IPS-NIHi7 (cell line): ENCODE data around the gene ASB3.
A peak's percentile ranks its signal among the peaks of the same experiment; 100 is the strongest.
"Not testable (repeated sequence)": the region's sequence is repeated elsewhere in the genome, so short reads cannot be mapped to it uniquely, and the experiment has no call there.

ENCODE experiments used
- DNase-seq: peaks from one replicate; pipeline ENCODE4 v3.0.0; 2012; ENCODE audit warnings: mixed read lengths; ENCODE audit errors: extremely low spot score

ASB3 gene, protein sequence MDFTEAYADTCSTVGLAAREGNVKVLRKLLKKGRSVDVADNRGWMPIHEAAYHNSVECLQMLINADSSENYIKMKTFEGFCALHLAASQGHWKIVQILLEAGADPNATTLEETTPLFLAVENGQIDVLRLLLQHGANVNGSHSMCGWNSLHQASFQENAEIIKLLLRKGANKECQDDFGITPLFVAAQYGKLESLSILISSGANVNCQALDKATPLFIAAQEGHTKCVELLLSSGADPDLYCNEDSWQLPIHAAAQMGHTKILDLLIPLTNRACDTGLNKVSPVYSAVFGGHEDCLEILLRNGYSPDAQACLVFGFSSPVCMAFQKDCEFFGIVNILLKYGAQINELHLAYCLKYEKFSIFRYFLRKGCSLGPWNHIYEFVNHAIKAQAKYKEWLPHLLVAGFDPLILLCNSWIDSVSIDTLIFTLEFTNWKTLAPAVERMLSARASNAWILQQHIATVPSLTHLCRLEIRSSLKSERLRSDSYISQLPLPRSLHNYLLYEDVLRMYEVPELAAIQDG

DNA sequence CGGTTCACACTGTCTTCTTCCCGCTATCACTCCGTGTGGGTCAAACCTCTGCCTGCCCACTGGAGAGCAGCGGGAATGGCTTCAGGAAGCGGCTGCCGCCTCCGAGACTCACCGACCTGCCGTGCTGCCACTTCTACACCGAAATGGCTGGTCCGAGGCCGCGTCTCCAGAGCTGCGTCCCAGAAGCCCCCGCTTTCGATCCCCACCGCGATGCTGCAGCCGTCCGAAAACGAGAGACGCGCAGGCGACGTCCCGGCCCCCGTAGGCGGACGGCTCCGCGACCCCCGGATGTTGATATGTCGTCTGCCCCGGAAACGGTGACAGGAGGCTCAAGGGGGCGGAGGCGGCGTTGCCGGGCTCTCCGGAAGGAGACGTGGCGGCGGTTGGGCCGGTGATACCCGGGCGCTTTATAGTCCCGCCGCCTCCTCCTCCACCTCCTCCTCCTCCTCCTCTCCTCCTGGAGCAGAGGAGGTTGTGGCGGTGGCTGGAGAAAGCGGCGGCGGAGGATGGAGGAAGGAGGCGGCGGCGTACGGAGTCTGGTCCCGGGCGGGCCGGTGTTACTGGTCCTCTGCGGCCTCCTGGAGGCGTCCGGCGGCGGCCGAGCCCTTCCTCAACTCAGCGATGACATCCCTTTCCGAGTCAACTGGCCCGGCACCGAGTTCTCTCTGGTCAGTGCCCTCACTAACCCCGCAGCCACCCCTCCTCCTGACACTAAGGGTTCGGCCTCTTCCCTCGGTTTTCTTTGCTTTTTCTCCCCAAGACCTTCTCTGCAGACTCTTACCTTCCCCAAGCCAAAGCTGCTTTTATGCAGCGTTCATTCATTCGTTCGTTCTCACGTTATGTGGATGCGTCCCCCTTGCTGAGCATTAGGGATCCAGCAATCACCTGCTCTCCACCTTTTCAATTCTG, at the start of gene ASB3, which contains the start of gene ERLEC1:
Gene ASB3 (minus strand): TSS at position 249 of the 909 bp plus-strand sequence. CDS start 21,381 bp downstream, outside the sequence.
Gene ERLEC1 (plus strand): TSS at position 340 of the 909 bp plus-strand sequence. CDS start 167 bp downstream, at position 507.
- peak; percentile 94 for DNase-seq

DNA sequence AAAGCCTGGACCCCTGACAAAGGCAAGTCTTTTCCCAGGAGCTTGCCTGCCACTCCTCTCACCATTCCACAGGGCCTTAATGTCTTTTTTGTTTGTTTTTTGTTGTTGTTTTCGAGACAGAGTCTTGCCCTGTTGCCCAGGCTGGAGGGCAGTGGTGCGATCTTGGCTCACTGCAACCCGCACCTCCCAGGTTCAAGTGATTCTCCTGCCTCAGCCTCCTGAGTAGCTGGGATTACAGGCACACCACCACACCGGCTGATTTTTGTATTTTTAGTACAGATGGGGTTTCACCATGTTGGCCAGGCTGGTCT, 43.2 kb upstream of the ASB3 start:
- DNase-seq, result not testable (repeated sequence)

DNA sequence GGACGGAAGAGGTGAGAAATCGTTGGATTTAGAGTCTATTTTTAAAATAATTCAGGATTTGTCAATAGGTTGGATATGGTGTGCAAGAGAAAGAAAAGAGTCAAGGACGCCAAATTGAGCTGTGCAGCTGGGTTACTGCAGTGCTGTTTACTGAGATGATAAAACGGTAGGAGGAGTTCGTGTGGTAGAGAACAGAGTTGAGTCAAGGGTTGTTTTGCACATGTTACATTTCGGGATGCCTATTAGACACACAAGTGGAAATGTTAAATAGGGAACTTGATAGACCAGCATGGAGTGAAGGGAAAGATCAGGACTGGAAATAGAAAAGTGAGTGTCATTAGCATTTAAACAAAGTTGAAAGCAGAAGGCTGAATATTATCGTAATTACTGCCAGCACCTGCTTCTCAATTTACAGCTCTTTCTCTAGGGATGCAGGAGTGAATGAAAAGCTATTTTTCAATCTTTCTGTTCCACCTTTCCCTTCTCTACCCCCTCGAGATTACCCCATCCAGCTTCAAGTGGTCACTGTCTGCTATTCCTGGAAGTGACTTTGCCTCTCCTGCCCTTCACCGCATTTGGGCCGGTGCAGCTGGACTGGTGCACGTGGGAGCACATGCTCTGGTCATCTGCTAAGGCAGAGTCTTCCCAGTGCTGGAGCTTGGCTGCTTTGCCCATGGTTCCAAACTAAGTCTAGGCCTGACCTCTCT, 42.7 kb upstream of the ASB3 start:
- DNase-seq, result no peak

DNA sequence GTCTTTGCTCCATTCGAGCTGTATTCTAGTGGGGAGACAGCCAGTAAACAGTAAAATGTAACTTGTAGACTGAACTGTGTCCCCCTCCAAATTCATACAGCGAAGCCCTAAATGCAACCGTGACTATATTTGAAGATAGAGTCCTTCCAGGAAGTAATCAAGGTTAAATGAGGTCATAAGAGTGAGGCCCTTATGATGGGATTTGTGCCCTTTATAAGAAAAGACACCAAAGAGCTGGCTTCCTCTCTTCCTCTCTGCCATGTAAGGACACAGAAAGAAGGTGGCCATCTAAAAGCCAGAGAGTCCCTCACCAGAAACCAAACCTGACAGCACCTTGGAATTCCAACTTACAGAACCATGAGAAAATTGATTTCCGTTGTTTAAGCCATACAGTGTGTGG, 41.6 kb upstream of the ASB3 start:
- no peak for DNase-seq

DNA sequence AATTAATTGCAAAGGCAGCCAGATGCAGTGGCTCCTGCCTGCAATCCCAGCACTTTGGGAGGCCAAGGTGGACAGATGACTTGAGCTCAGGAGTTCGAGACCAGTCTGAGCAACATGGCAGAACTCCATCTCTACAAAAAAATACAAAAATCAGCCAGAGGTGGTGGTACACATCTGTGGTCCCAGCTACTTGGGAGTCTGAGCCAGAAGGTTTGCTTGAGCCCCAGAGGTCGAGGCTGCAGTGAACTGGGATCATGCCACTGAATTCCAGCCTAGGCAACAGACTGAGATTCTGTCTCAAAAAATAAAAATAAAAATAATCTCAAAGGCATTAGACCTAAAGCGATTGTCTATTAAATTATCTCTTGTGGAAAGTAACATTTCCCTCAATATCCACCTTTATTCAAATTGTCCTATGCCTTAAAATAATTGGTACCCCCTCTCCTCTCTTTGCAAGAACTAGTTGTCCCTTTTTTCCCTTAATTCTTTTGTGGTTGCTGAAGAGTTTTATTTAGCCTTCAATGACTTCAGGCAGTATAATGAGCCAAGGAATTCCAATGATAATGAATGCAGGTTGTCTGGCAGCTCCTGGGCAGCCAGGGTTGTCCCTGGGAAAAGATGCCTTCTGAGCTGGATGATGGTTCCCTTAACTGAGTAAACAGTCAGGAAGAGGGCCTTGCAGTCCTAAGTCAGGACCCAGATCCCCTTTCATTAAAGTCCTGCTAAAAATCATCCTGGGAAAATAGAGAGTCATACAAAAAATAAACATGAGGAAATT, 40.8 kb upstream of the ASB3 start:
- DNase-seq, result peak; percentile 38

DNA sequence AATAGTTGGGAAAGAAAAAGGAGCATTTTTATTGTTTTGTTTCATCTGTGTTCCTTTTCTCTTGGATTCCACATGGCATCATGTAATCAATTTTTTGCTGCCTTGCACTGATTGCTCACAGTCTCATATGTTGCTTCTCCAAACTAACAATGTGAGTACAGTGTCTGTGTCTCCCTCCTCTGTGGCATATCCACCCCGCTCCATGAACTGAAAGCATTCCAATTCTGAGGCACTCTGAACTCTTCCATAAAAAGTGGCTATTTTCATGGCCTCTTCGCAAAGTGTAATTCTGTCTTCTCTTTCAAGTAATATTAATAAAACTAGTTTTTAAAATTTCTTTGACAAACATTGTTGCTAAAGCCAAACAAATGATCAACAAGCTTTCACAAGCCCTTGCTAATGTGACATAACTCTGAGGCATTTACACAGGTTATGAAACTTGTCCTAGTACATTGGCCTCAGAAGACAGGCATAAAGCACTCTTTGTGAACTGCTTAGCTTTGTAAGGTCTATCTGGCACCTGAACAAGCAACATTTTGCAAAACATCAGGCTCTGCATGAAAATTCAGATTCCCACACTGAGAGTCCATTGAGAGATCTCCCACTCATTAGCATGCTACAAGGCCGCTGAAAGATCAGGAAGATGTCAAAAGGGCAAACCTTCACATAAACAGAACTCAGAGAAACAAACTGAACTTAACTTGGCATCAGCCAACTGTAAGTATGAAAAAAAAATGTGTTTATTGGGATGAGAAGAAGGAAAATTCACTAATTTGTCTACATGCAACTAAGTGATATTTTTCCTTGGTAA, 40.0 kb upstream of the ASB3 start:
- no peak for DNase-seq

DNA sequence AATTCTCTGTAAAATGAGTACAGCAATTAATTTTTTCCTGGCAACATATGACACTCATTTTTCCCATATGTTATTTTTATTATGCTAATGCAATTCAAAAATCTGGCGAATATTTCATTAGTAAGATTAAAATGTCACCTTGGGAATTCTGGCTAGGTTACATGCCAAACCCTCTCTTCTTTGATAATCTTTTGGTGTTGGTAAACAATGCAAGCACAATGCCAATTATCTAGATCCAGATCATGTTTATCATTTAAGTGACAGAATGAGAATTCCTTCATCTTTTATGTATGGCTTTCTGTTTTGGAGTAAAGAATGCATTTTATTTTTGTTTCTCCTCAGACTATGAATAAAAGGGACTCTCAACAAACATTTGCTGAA, 39.3 kb upstream of the ASB3 start:
- DNase-seq, result no peak

DNA sequence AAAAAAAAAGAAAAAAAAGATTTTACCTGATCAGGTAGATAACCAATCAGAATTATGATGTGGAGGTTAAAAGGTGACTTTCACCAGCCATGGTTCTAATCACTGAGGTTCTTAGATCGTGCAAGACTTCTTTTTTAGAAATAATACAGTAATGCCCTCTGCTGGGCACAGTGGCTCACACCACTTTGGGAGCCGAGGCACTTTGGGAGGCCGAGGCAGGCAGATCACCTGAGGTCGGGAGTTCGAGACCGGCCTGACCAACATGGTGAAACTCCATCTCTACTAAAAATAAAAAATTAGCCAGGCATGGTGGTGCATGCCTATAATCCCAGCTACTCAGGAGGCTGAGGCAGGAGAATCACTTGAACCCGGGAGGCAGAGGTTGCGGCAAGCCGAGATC, 36.9 kb upstream of the ASB3 start:
- not testable (repeated sequence) for DNase-seq

DNA sequence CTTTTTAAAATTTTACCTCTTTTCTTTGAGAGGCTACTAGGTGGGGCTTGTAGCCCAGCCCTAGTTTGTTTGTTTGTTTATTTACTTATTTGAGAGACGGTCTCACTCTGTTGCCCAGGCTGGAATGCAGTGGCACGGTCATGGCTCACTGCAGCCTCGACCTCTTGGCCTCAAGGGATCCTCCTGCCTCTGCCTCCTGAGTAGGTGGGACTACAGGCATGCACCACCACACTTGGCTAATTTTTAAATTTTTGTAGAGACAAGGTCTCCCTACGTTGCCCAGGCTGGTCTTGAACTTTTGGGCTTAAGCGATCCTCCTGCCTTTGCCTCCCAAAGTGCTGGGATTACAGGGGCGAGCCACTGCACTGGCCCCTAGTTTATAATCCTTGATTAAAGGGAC, 35.1 kb upstream of the ASB3 start:
- DNase-seq, result no peak

DNA sequence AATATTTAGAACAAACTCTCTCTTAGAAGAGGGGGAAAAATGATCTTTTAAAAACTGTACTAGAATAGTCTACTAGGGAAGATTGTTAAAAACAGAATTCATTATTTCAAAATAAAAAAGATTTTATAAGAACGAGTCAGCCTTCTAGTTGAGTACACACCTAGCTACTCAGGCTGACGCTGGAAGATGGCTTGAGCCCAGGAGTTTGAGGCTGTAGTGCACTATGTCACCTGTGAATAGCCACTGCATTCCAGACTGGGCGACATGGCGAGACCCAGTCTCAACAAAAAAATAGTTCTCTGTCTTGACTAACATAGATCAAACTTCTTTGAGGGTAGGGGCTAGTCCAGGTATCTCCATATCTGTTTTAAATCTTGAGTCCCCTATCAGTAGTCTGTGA, 34.0 kb upstream of the ASB3 start:
- no peak for DNase-seq

DNA sequence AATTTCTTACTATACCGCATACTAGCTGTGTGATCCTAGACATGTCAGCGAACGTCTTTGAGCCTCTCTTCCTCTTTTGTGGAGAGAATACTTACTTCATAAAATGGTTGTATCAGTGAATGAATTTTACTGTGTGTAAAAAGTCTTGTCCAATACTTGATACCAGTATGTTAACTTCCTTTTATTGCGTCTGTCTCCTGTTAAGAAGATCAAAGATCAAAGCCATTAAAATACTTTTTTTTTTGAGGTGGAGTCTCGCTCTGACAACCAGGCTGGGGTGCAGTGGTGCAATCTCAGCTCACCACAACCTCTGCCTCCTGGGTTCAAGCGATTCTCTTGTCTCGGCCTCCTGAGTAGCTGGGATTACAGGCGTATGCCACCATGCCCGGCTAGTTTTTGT, 33.3 kb upstream of the ASB3 start:
- DNase-seq, result no peak

DNA sequence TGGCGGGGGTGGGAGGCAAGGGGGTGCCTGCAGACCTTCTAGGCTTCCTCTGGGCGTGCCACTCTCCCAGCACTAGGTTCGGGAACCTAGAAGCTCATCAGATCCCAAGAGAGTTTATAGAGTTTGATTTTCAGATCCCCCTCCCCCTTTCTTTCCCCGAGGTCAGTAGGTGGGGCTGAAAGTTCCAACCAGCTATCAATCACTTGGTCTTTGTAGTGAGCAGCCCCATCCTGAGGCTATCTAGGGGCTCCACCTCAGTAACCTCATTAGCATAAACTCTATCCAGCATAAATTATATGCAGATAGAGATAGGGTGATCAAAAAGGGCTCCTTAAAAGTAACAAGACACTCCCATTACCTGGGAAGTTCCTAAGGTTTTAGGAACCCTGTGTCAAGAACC, 32.9 kb upstream of the ASB3 start:
- DNase-seq, result no peak

DNA sequence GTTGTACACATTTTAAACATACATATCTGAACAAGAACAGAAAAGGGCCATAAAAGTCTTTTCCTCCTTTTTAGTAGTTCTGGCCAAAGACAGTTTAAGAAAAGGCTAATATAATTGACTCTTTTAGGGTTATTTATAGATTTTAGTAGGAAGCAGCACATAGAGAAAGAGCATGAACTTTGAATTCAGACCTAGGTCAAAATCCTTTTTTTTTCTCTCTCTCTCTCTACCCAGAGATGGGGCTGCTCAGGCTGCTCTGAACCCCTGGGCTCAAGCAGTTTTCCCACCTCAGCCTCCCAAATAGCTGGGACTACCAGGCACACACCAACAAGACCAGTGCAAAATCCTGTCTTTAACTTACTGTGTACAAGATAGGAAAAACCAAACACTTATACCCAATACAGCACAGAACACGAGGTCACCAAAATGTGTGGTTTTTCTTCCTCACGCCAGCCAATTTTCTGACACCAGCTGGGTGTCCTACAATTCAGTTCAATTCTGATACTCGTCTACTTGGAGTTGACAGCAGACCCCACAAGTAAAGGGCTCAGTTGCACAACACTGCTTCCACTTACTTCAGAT, 32.2 kb upstream of the ASB3 start:
- DNase-seq, result no peak

DNA sequence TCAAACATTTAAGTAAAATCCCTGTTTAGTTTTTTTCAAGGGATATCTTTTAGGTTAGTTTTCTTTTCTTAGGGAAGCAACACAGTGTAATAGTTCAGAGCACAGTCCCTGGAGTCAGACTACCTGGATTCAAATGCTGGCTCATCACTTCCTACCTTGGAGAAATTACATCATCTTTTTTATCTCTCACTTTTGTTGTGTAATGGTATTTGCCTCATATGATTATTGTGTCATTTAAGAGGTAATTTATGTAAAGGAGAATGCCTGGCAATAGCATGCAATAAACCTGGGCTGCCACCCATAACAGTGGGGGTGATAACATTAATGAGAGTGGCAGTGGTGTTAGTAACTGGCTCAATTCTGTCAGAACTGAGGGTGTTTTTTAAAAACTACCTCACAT, 26.4 kb upstream of the ASB3 start:
- DNase-seq, result no peak

DNA sequence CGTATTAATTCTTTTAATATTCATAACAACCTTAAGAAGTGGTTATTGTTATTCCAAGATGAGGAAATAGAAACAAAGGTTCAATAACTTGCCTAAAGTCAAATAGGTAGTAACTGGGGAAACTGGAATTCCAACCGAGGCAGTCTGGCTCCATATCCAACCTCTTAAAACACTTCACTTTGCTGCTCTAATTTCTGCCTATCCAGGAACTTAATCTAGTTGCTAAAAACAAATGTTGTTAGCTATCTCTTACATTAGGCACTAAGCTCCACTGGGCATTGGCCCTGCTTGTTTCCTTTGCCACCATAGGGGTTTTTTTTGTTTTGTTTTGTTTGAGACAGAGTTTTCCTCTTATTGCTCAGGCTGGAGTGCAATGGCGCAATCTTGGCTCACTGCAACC, 24.8 kb upstream of the ASB3 start:
- no peak for DNase-seq

DNA sequence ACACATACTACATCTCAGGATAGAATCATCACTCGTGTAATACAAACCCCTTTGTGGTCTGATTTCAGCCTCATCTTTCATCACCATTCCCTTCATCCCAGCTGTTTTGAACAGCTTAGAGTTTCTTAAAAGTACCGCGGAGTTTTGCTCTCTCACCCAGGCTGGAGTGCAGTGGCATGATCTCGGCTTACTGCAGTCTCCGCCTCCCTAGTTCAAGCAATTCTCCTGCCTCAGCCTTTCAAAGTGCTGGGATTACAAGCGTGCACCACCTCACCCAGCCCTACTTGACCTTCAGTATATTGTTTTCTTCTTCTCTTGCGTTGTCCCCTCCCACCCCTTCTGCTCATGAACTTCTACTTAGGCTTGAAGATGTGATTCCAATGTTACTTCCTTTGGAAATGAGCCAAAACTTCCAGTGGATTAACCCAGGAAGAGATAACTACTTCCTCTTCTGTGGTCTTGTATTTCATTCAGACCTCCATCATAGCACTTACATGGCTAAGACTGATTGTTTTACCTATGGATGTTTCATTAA, 15.9 kb upstream of the ASB3 start:
- DNase-seq, result no peak

DNA sequence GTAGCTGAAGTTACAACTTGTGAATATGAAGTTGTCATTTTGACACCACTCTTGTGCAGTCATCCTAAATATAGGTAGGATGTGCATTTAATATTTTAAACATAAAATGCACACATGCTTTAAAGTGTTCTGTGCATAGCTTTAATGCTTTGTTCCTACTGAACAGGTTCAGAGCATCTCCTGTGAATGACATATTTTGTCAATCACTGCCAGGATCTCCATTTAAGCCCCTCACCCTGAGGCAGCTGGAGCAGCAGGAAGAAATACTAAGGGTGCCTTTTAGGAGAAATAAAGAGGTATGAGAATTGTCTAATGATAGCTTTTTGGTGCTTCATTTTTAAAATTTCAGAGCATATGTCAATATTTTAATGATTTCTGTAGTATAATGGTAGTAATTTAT, 14.8 kb upstream of the ASB3 start:
- no peak for DNase-seq

DNA sequence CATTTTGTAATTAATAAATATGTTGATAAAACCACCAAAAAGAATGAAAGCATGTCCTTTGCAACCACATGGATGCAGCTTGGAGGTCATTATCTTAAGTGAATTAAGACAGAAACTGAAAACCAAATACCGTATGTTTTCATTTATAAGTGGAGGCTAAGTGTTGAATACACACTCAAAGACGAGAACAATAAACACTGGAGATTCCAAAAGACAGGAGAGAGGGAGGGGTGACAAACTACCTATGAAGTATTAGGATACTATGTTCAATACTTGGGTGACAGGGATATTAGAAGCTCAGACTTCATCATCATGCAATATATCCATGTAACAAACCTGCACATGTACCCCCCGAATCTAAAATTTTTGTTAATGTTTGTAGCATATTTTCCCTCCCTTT, 7.1 kb upstream of the ASB3 start:
- DNase-seq, result no peak

DNA sequence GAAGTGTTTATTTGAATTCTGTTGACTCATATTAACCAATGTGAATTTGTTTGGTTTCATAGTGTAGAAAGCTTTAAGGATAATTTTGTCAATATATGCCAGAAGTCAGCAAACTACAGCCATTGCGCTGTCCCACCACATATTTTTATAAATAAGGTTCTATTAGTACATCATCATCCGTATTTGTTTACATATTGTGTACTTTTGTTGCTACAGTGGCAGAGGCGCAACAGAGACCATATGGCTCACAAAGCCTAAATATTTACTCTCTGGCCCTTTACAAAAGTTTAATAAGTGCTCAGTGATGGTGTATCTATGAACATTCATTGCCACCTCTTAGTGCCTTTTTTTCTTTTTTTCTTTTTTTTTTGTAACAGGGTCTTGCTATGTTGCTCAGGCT, 6.5 kb upstream of the ASB3 start:
- no peak for DNase-seq
